CD14-positive monocyte (primary cell): ENCODE results near the gene MTMR10. TPM values are rescaled to one million over a fixed set of nuclear protein-coding genes. Genes with fewer than 3 reads are reported as not detected.

ENCODE experiments used
- DNase-seq, 3 donors: peaks; one replicate each; pipeline ENCODE4 v3.0.0-alpha.2; 2011 to 2022
- H2AFZ ChIP-seq: 2 replicates; pipeline ENCODE4 v1.6.0; 2012; ENCODE audit warnings: mild to moderate bottlenecking, low read depth, low read length, inconsistent platforms; ENCODE audit not compliant: insufficient read depth, poor library complexity, severe bottlenecking
- H3K27ac ChIP-seq, 2 donors: 1 replicate in 1 of 2; 2 replicates in 1 of 2; pipeline ENCODE4 v1.5.1; 2012 to 2013; ENCODE audit warnings: low read length in 2 of 2, control low read depth in 1 of 2, inconsistent platforms in 1 of 2, low read depth in 1 of 2, mild to moderate bottlenecking in 1 of 2
- H3K27me3 ChIP-seq, 2 donors: one replicate each; pipeline versions ENCODE4 v1.6.0 to v1.6.1; 2011 to 2013; ENCODE audit warnings: low read length in 2 of 2; ENCODE audit not compliant: control insufficient read depth in 2 of 2, insufficient read depth in 2 of 2
- H3K36me3 ChIP-seq, 2 donors: replicated peaks in 1 of 2; 1 replicate in 1 of 2; 2 replicates in 1 of 2; pipeline versions ENCODE4 v1.5.1 to v1.6.1; 2012 to 2013; ENCODE audit warnings: low read length in 2 of 2, control low read depth in 1 of 2, inconsistent platforms in 1 of 2, mild to moderate bottlenecking in 1 of 2; ENCODE audit not compliant: insufficient read depth in 2 of 2, control insufficient read depth in 1 of 2
- H3K4me1 ChIP-seq, 2 donors: 1 replicate in 1 of 2; 2 replicates in 1 of 2; pipeline versions ENCODE4 v1.5.1 to v1.6.1; 2012 to 2013; ENCODE audit warnings: low read length in 2 of 2, control low read depth in 1 of 2, inconsistent platforms in 1 of 2, mild to moderate bottlenecking in 1 of 2, moderate library complexity in 1 of 2; ENCODE audit not compliant: insufficient read depth in 2 of 2, control insufficient read depth in 1 of 2
- H3K4me2 ChIP-seq: replicated peaks from 2 replicates; pipeline ENCODE3; 2012; ENCODE audit warnings: low read length, moderate library complexity, mild to moderate bottlenecking; ENCODE audit not compliant: poor library complexity, severe bottlenecking; ENCODE audit errors: extremely low read depth
- H3K4me3 ChIP-seq, 3 experiments: fragments of 200-600 bp in 1 of 3; sonication (generic) in 1 of 3; replicated peaks in 1 of 3; 1 replicate in 2 of 3; 2 replicates in 1 of 3; pipeline ENCODE4 v1.5.1; 2011 to 2013; ENCODE audit warnings: low read length in 3 of 3, mild to moderate bottlenecking in 3 of 3, control low read depth in 2 of 3, low read depth in 2 of 3, inconsistent platforms in 1 of 3, moderate library complexity in 1 of 3
- H3K79me2 ChIP-seq: 2 replicates; pipeline ENCODE4 v1.6.0; 2012; ENCODE audit warnings: mild to moderate bottlenecking, control low read depth, inconsistent platforms, low read length, moderate library complexity; ENCODE audit not compliant: insufficient read depth
- H3K9ac ChIP-seq: 2 replicates; pipeline ENCODE4 v1.6.0; 2017; ENCODE audit warnings: low read length, mild to moderate bottlenecking; ENCODE audit not compliant: insufficient read depth, poor library complexity, severe bottlenecking
- H3K9me3 ChIP-seq, 2 donors: replicated peaks in 1 of 2; 1 replicate in 1 of 2; 2 replicates in 1 of 2; pipeline versions ENCODE4 v1.5.1 to v1.6.1; 2012 to 2013; ENCODE audit warnings: low read length in 2 of 2, control low read depth in 1 of 2; ENCODE audit not compliant: control insufficient read depth in 1 of 2, insufficient read depth in 1 of 2
- H4K20me1 ChIP-seq: 2 replicates; pipeline ENCODE4 v1.6.0; 2012; ENCODE audit warnings: mild to moderate bottlenecking, low read length, control low read depth, moderate library complexity; ENCODE audit not compliant: insufficient read depth
- H3K27ac Mint-ChIP-seq, 7 donors: one replicate each; pipeline ENCODE4 v1.8.0; 2020; ENCODE audit warnings: mild to moderate bottlenecking in 7 of 7, mixed read lengths in 7 of 7, moderate library complexity in 6 of 7, inconsistent platforms in 2 of 7
- H3K27me3 Mint-ChIP-seq, 3 donors: one replicate each; pipeline ENCODE4 v1.8.0; 2021 to 2022; ENCODE audit warnings: low read depth in 3 of 3, mild to moderate bottlenecking in 3 of 3, mixed read lengths in 3 of 3, moderate library complexity in 3 of 3, inconsistent platforms in 1 of 3
- H3K36me3 Mint-ChIP-seq, 2 donors: one replicate each; pipeline ENCODE4 v1.8.0; 2020; ENCODE audit warnings: mixed read lengths in 2 of 2, inconsistent platforms in 1 of 2, mild to moderate bottlenecking in 1 of 2
- H3K4me1 Mint-ChIP-seq: one replicate; pipeline ENCODE4 v1.8.0; 2020; ENCODE audit warnings: mild to moderate bottlenecking, mixed read lengths
- H3K4me3 Mint-ChIP-seq, 2 donors: one replicate each; pipeline ENCODE4 v1.8.0; 2020; ENCODE audit warnings: mild to moderate bottlenecking in 2 of 2, mixed read lengths in 2 of 2, moderate library complexity in 1 of 2
- H3K9me3 Mint-ChIP-seq, 7 donors: one replicate each; pipeline ENCODE4 v1.8.0; 2020 to 2022; ENCODE audit warnings: mixed read lengths in 7 of 7, mild to moderate bottlenecking in 6 of 7, moderate library complexity in 6 of 7, inconsistent platforms in 2 of 7
- CTCF ChIP-seq: fragments of 200-600 bp; IDR thresholded peaks from one replicate; pipeline ENCODE4 v1.8.0; 2022; ENCODE audit warnings: antibody characterized with exemption, mild to moderate bottlenecking
- WGBS: methylation state at CpG from one replicate; pipeline ENCODE4 v1.1.5; 2013; ENCODE audit warnings: missing lambda C conversion rate; ENCODE audit not compliant: insufficient coverage; 5-methylcytosine and 5-hydroxymethylcytosine counted together
- intact Hi-C, 2 donors: fragments of 100-400 bp; cut with micrococcal nuclease; formaldehyde crosslinking; loops; one replicate each; pipeline versions ENCODE4 v1.15.0 to v1.15.1; 2023
- polyA plus RNA-seq, 3 donors: library from polyadenylated mRNA; depleted of rRNA in 1 of 3; unstranded in 2 of 3; stranded (reverse) in 1 of 3; fragments of 300-500 nt in 2 of 3; fragments of >200 nt in 1 of 3; fragmentation: Illumina TruSeq in 2 of 3; gene quantifications; 1 replicate in 2 of 3; 2 replicates in 1 of 3; pipeline ENCODE4 v1.2.3, GENCODE V29; 2012 to 2021

The MTMR10 gene
- polyA plus RNA-seq, 3 donors = 8.7 to 23.3 (median 15.9) TPM

DNA sequence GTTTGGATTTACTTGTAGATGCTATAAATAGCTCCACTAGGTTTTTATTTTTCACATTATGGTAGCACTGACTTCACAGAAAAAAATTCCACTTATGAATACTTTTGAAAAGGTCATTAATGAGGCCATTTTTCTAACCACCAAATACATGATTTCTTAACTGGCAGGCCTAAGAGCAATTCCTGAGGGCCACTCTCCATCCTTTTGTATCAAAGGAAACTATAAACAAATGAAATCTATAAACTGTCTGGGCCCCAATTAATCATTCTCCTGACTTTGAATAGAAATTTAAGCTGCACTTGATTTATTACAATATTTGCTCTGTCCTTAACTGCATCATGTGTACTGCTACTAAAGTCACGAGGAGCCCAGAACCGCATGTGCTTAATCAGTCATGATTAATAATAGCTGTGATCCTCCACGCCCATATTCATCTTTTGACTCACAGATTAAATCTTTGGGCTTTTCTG lies 25.1 kb upstream of the MTMR10 start:
- intact Hi-C loops = no loop called here
- WGBS = 93% methylated on average over 3 of the region's 3 CpGs
- DNase-seq = no peak

DNA sequence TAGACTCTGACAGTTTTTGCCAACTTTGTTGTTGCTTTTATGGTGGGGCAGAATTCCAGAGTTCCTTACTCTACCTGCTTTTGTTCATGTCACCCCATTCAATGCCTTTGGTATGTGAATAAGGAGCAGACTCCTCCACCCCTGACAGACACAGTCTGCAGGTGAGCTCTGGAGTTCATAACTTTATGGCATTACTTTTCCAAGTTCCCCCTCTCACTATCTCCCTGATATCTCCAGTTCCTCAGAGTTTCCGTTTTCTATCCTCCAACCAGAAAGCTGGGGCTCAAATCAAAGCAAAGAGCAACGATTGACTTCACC lies 23.1 kb upstream of the MTMR10 start:
- Mint-ChIP-seq H3K9me3 (peaks cover 9 to 17% (median 14%) of the 10 kb centered on the region in 7 donors), H3K27me3 (no peaks in the 10 kb centered on the region), H3K4me1 (peaks cover 16% of the 10 kb centered on the region), H3K4me3 (no peak overlapping the region), H3K36me3 (no peaks in the 10 kb centered on the region), H3K27ac (no peak overlapping the region)
- H3K9ac ChIP-seq = no peak overlapping the region
- H3K36me3 ChIP-seq = no peaks in the 10 kb centered on the region
- peaks cover 9 to 11% of the 10 kb centered on the region in 2 donors for H3K9me3 ChIP-seq
- H3K4me1 ChIP-seq = peaks cover 10 to 13% of the 10 kb centered on the region in 2 donors
- no peak overlapping the region for H3K4me2 ChIP-seq
- WGBS = no CpG with 5 or more reads among the region's 2 CpGs
- DNase-seq = no peak
- intact Hi-C loops = no loop called here
- no peaks in the 10 kb centered on the region for H4K20me1 ChIP-seq
- no peak overlapping the region for H3K4me3 ChIP-seq
- H3K27me3 ChIP-seq = no peaks in the 10 kb centered on the region
- H3K27ac ChIP-seq = no peak overlapping the region
- no peaks in the 10 kb centered on the region for H3K79me2 ChIP-seq
- peak overlapping the region; percentile 48 for H2AFZ ChIP-seq
- TF ChIP-seq CTCF = no peak

More for the DNA sequence above, 25.1 kb upstream of the MTMR10 start:
- no peaks in the 10 kb centered on the region for H3K27me3 ChIP-seq
- H3K79me2 ChIP-seq = no peaks in the 10 kb centered on the region
- H3K9me3 ChIP-seq = peaks cover 8 to 11% of the 10 kb centered on the region in 2 donors
- H3K36me3 ChIP-seq = no peaks in the 10 kb centered on the region
- no peak overlapping the region for H3K4me2 ChIP-seq
- no peak overlapping the region for H3K4me3 Mint-ChIP-seq
- H3K27ac ChIP-seq = no peak overlapping the region
- no peak overlapping the region for H2AFZ ChIP-seq
- peaks cover 0 to 2% (median 1%) of the 10 kb centered on the region in 3 donors for H3K27me3 Mint-ChIP-seq
- H4K20me1 ChIP-seq = no peaks in the 10 kb centered on the region
- H3K4me1 Mint-ChIP-seq = peaks cover 16% of the 10 kb centered on the region
- H3K36me3 Mint-ChIP-seq = no peaks in the 10 kb centered on the region
- H3K9me3 Mint-ChIP-seq = peaks cover 9 to 15% (median 13%) of the 10 kb centered on the region in 7 donors
- H3K9ac ChIP-seq = no peak overlapping the region
- no peak for TF ChIP-seq CTCF
- H3K27ac Mint-ChIP-seq = no peak overlapping the region
- no peak overlapping the region for H3K4me3 ChIP-seq
- H3K4me1 ChIP-seq = peaks cover 10 to 13% of the 10 kb centered on the region in 2 donors
